Mammary epithelial cell (primary cell): ENCODE data around the gene MAPT.

Experiments used
- EZH2 ChIP-seq: IDR thresholded peaks from 2 replicates; pipeline ENCODE4 v1.6.1; 2012; ENCODE audit warnings: low read length, inconsistent platforms, borderline replicate concordance
- TF ChIP-seq, protein P1 (sequence below), 2 donors: IDR thresholded peaks in 1 of 2; conservative IDR thresholded peaks in 1 of 2; 2 replicates each; pipeline ENCODE4 v1.5.1; 2011 to 2012; ENCODE audit warnings: inconsistent platforms in 2 of 2, low read length in 2 of 2, mild to moderate bottlenecking in 2 of 2, control low read depth in 1 of 2, low read depth in 1 of 2; ENCODE audit not compliant: insufficient read depth in 1 of 2; ENCODE audit errors: extremely low read depth in 1 of 2

DNA sequence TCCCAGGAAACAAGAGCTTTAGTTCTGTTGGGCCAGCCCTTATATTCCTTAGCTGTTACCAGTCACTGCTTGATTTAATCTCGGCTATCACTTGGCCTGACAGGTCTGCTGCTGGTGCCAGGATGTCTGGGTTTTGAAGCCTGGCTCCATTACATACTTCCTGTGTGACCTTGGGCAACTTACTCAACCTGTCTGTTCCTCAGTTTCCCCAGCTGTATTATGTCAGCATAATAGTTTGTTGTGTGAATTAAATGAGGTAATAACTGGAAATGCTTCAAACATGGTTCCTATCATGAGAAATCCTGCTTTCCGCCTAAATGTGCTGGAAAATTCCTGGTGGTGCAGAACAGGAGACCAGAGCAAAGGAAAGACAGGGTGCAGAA, 54.1 kb downstream of the MAPT start:
- no peak for TF ChIP-seq EZH2
- TF ChIP-seq, protein P1, sequence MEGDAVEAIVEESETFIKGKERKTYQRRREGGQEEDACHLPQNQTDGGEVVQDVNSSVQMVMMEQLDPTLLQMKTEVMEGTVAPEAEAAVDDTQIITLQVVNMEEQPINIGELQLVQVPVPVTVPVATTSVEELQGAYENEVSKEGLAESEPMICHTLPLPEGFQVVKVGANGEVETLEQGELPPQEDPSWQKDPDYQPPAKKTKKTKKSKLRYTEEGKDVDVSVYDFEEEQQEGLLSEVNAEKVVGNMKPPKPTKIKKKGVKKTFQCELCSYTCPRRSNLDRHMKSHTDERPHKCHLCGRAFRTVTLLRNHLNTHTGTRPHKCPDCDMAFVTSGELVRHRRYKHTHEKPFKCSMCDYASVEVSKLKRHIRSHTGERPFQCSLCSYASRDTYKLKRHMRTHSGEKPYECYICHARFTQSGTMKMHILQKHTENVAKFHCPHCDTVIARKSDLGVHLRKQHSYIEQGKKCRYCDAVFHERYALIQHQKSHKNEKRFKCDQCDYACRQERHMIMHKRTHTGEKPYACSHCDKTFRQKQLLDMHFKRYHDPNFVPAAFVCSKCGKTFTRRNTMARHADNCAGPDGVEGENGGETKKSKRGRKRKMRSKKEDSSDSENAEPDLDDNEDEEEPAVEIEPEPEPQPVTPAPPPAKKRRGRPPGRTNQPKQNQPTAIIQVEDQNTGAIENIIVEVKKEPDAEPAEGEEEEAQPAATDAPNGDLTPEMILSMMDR (conservative IDR thresholded peaks at IDR 0.05 in 1 of 2, IDR thresholded peaks at IDR 0.05 in 1 of 2; ENCODE audit: extremely low read depth in 1 of 2, insufficient read depth in 1 of 2, low read depth in 1 of 2, low read length in 2 of 2) = no peak
